ENCODE results near the gene BNC2.

- no peak for TF ChIP-seq CTCF (IDR thresholded peaks at IDR 0.05)
- TF ChIP-seq REST (IDR thresholded peaks at IDR 0.05; ENCODE audit: insufficient read depth in 1 of 2, low read depth in 2 of 2, low read length in 1 of 2) = no peak
- no peak for TF ChIP-seq SIN3A (IDR thresholded peaks at IDR 0.05; ENCODE audit: borderline replicate concordance, insufficient read depth, low read depth, low read length)
- TF ChIP-seq POLR2AphosphoS5 (IDR thresholded peaks at IDR 0.05; ENCODE audit: low read depth, low read length) = no peak
These were observed 101.2 kb downstream of the BNC2 start for GRCh38 chr9:16769291-16769690.

All from Panc1 (cell line).